Common myeloid progenitor, CD34-positive (primary cell): Measurements from ENCODE around the gene TEDC1.

Experiments
- CTCF ChIA-PET: fragments of 350-600 bp; sonication (Branson Sonifier 250); formaldehyde crosslinking; loops from one replicate; lab custom pipeline; 2021; ENCODE audit warnings: antibody characterized with exemption; lab: Charles Lee
- POLR2A ChIA-PET: fragments of 350-600 bp; sonication (Branson Sonifier 250); formaldehyde crosslinking; loops from one replicate; lab custom pipeline; 2021; ENCODE audit warnings: antibody characterized with exemption; lab: Charles Lee
- DNase-seq, 3 donors: peaks; one replicate each; pipeline versions ENCODE4 v3.0.0 to v3.0.0-alpha.2; 2013
- H3K27ac ChIP-seq, 2 experiments: 1 replicate in 1 of 2; 2 replicates in 1 of 2; pipeline ENCODE4 v1.7.0; 2013; ENCODE audit warnings: inconsistent platforms in 2 of 2, low read length in 2 of 2, mild to moderate bottlenecking in 2 of 2, low read depth in 1 of 2, moderate library complexity in 1 of 2; ENCODE audit not compliant: severe bottlenecking in 2 of 2, insufficient read depth in 1 of 2, poor library complexity in 1 of 2
- H3K27me3 ChIP-seq, 5 experiments: replicated peaks in 2 of 5; 1 replicate in 3 of 5; 2 replicates in 2 of 5; pipeline versions ENCODE4 v1.6.1 to v1.7.0; 2013; ENCODE audit warnings: low read length in 4 of 5, mild to moderate bottlenecking in 2 of 5, moderate library complexity in 2 of 5, inconsistent platforms in 1 of 5; ENCODE audit not compliant: insufficient read depth in 5 of 5, control insufficient read depth in 4 of 5
- H3K36me3 ChIP-seq, 4 experiments: 1 replicate in 2 of 4; 2 replicates in 2 of 4; pipeline versions ENCODE4 v1.6.1 to v1.7.0; 2013; ENCODE audit warnings: low read length in 3 of 4, control low read depth in 1 of 4, mild to moderate bottlenecking in 1 of 4; ENCODE audit not compliant: control insufficient read depth in 4 of 4, insufficient read depth in 4 of 4
- H3K4me1 ChIP-seq, 4 experiments: 1 replicate in 3 of 4; 2 replicates in 1 of 4; pipeline versions ENCODE4 v1.6.1 to v1.7.1; 2013; ENCODE audit warnings: low read length in 3 of 4, mild to moderate bottlenecking in 3 of 4, control low read depth in 1 of 4, inconsistent platforms in 1 of 4, moderate library complexity in 1 of 4; ENCODE audit not compliant: control insufficient read depth in 4 of 4, insufficient read depth in 4 of 4; ENCODE audit errors: control extremely low read depth in 1 of 4
- H3K4me3 ChIP-seq, 7 experiments: 1 replicate in 4 of 7; 2 replicates in 3 of 7; pipeline versions ENCODE4 v1.5.1 to v1.7.0; 2013; ENCODE audit warnings: mild to moderate bottlenecking in 7 of 7, low read length in 6 of 7, moderate library complexity in 6 of 7, inconsistent platforms in 2 of 7, low read depth in 2 of 7, control low read depth in 1 of 7; ENCODE audit not compliant: insufficient read depth in 4 of 7, control insufficient read depth in 1 of 7; ENCODE audit errors: extremely low read depth in 1 of 7
- H3K9me3 ChIP-seq, 5 experiments: 1 replicate in 4 of 5; 2 replicates in 1 of 5; pipeline versions ENCODE4 v1.6.1 to v1.7.1; 2013; ENCODE audit warnings: low read length in 4 of 5, mild to moderate bottlenecking in 2 of 5, inconsistent platforms in 1 of 5, low read depth in 1 of 5, moderate library complexity in 1 of 5; ENCODE audit not compliant: control insufficient read depth in 4 of 5, insufficient read depth in 2 of 5; ENCODE audit errors: control extremely low read depth in 1 of 5
- WGBS: methylation state at CpG from one replicate; pipeline ENCODE4 v1.1.5; 2013; ENCODE audit not compliant: insufficient coverage; 5-methylcytosine and 5-hydroxymethylcytosine counted together

The TEDC1 gene

GRCh38 chr14:105477660-105478397, 13.2 kb upstream of the TEDC1 start:
- Histone ChIP-seq H3K27me3 (peaks cover 0 to 60% (median 17%) of the 10 kb centered on the region in 5 experiments), H3K27ac (no peak overlapping the region), H3K9me3 (no peaks in the 10 kb centered on the region), H3K36me3 (peaks cover 0 to 6% (median 0%) of the 10 kb centered on the region in 4 experiments), H3K4me3 (no peak overlapping the region), H3K4me1 (peaks cover 0 to 83% (median 61%) of the 10 kb centered on the region in 4 experiments)
- WGBS: under 1% methylated on average over 21 of the region's 56 CpGs
- ChIA-PET POLR2A (interaction anchor here (0.6 kb wide), 1 partner anchor 12 kb away, joined by 3 read pairs; no protein-coding TSS in a partner anchor), CTCF (interaction anchor here (1.6 to 1.9 kb wide), 2 partner anchors 12 to 107 kb away, joined by 5 to 6 read pairs; no protein-coding TSS in a partner anchor)
- DNase-seq: peak; percentile 51 to 80 (median 79)

GRCh38 chr14:105478398-105479251, 12.4 kb upstream of the TEDC1 start:
- H3K27me3 ChIP-seq: peaks cover 0 to 57% (median 19%) of the 10 kb centered on the region in 5 experiments
- DNase-seq: peak in 2 of 3 donors; percentile 49 to 56
- peaks cover 0 to 86% (median 60%) of the 10 kb centered on the region in 4 experiments for H3K4me1 ChIP-seq
- 32% methylated on average over 34 of the region's 81 CpGs for WGBS
- ChIA-PET CTCF (interaction anchor here (0.5 to 1.9 kb wide), 3 partner anchors 9 to 108 kb away, joined by 3 to 6 read pairs (median 5); no protein-coding TSS in a partner anchor), POLR2A (interaction anchor here (0.6 kb wide), 2 partner anchors 11 to 183 kb away, joined by 3 to 5 read pairs; no protein-coding TSS in a partner anchor)
- no peaks in the 10 kb centered on the region for H3K9me3 ChIP-seq
- H3K4me3 ChIP-seq: no peak overlapping the region
- no peak overlapping the region for H3K27ac ChIP-seq
- peaks cover 0 to 6% (median 0%) of the 10 kb centered on the region in 4 experiments for H3K36me3 ChIP-seq

- Histone ChIP-seq H3K4me3 (no peak overlapping the region), H3K9me3 (no peaks in the 10 kb centered on the region), H3K4me1 (peaks cover 0 to 88% (median 58%) of the 10 kb centered on the region in 4 experiments), H3K27me3 (peaks cover 0 to 58% (median 19%) of the 10 kb centered on the region in 5 experiments), H3K27ac (no peak overlapping the region), H3K36me3 (peaks cover 0 to 6% (median 0%) of the 10 kb centered on the region in 4 experiments)
- DNase-seq: no peak
- POLR2A ChIA-PET: no interaction called here
- CTCF ChIA-PET: interaction anchor here (1.1 to 7.4 kb wide), 4 partner anchors 9 to 114 kb away, joined by 4 to 77 read pairs (median 8); no protein-coding TSS in a partner anchor
- 31% methylated on average over 33 of the region's 34 CpGs for WGBS
Measured at GRCh38 chr14:105479431-105480158, 11.5 kb upstream of the TEDC1 start.

GRCh38 chr14:105480199-105480746, 10.8 kb upstream of the TEDC1 start:
- 52% methylated on average over 12 of the region's 15 CpGs for WGBS
- H3K27ac ChIP-seq: peak overlapping the region in 1 of 2 experiments; percentile 97
- no peak for DNase-seq
- H3K27me3 ChIP-seq: peaks cover 0 to 58% (median 19%) of the 10 kb centered on the region in 5 experiments
- peaks cover 0 to 6% (median 0%) of the 10 kb centered on the region in 4 experiments for H3K36me3 ChIP-seq
- ChIA-PET POLR2A (interaction anchor here (2.2 kb wide), 1 partner anchor 10 kb away, joined by 23 read pairs; the partner anchor contains the start of gene TEDC1), CTCF (interaction anchor here (0.7 to 7.4 kb wide), 13 partner anchors 9 to 139 kb away, joined by 3 to 77 read pairs (median 4); no protein-coding TSS in a partner anchor)
- peaks cover 0 to 88% (median 55%) of the 10 kb centered on the region in 4 experiments for H3K4me1 ChIP-seq
- H3K4me3 ChIP-seq: peak overlapping the region in 3 of 7 experiments; percentile 64 to 78 (median 67)
- no peaks in the 10 kb centered on the region for H3K9me3 ChIP-seq

- Histone ChIP-seq H3K4me1 (peaks cover 0 to 89% (median 57%) of the 10 kb centered on the region in 4 experiments), H3K27me3 (peaks cover 0 to 58% (median 21%) of the 10 kb centered on the region in 5 experiments), H3K9me3 (no peaks in the 10 kb centered on the region), H3K36me3 (peaks cover 0 to 6% (median 0%) of the 10 kb centered on the region in 4 experiments), H3K27ac (peak overlapping the region; percentile 93 to 97), H3K4me3 (peak overlapping the region; percentile 23 to 78 (median 53))
- POLR2A ChIA-PET: interaction anchor here (0.7 to 2.2 kb wide), 3 partner anchors 9 to 337 kb away, joined by 4 to 23 read pairs (median 7); partner anchors contain the start of gene TEDC1
- CTCF ChIA-PET: interaction anchor here (0.7 to 7.4 kb wide), 17 partner anchors 9 to 139 kb away, joined by 3 to 77 read pairs (median 4); no protein-coding TSS in a partner anchor
- under 1% methylated on average over 27 of the region's 35 CpGs for WGBS
- DNase-seq: peak; percentile 89 to 93 (median 90)
Measured at GRCh38 chr14:105480807-105481801, 9.9 kb upstream of the TEDC1 start.
